Activated naive CD8-positive, alpha-beta T cell treated with anti-CD3 and anti-CD28 coated beads, Interleukin-2, amount 50 U/mL, for 24 hours (primary cell): ENCODE measurements around the gene SOD3.

Experiments
- ATAC-seq: fragments of 150-1000 bp; cut with Tn5 transposase; one replicate; pipeline ENCODE4 v1.10.0; 2021
- DNase-seq: peaks from one replicate; pipeline ENCODE4 v3.0.0; 2021
- H3K27ac Mint-ChIP-seq: one replicate; pipeline ENCODE4 v1.8.0; 2021; ENCODE audit warnings: mild to moderate bottlenecking, mixed read lengths
- H3K27me3 Mint-ChIP-seq: one replicate; pipeline ENCODE4 v1.8.0; 2021; ENCODE audit warnings: mixed read lengths
- H3K36me3 Mint-ChIP-seq: one replicate; pipeline ENCODE4 v1.8.0; 2021; ENCODE audit warnings: low read depth, mixed read lengths
- H3K4me1 Mint-ChIP-seq: one replicate; pipeline ENCODE4 v1.8.0; 2021; ENCODE audit warnings: mixed read lengths
- H3K4me3 Mint-ChIP-seq: one replicate; pipeline ENCODE4 v1.8.0; 2021; ENCODE audit warnings: mild to moderate bottlenecking, moderate library complexity, mixed read lengths
- H3K9me3 Mint-ChIP-seq: one replicate; pipeline ENCODE4 v1.8.0; 2021; ENCODE audit warnings: mixed read lengths

SOD3 gene

GRCh38 chr4:24791043-24791442 lies 4.3 kb upstream of the SOD3 start:
- no peak for ATAC-seq
- H3K27me3 Mint-ChIP-seq, result peaks cover 6% of the 10 kb centered on the region
- H3K4me1 Mint-ChIP-seq, result no peaks in the 10 kb centered on the region

DNA sequence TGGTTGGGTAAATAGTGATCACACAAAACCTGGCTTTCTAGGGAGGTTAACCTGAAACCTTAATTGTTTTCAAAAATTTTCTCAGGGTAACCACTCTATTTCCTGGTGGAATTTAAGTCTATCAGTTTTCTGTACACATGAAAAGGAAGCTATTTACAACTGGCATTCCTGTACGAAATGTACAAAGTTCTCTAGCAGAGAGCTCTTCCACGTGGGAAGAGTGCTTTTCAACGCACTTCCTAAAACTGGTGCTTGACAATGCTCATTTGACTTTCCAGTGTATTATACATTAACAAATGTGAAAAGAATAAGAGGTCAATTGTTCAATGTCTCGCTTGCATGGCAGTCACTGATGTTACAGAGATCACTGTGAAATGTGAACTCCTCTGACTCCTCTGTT lies 2.8 kb upstream of the SOD3 start:
- no peak overlapping the region for H3K4me3 Mint-ChIP-seq
- H3K27ac Mint-ChIP-seq, result no peak overlapping the region
- no peaks in the 10 kb centered on the region for H3K4me1 Mint-ChIP-seq
- ATAC-seq, result no peak
- peaks cover 8% of the 10 kb centered on the region for H3K9me3 Mint-ChIP-seq
- no peaks in the 10 kb centered on the region for H3K36me3 Mint-ChIP-seq
- DNase-seq, result no peak
- H3K27me3 Mint-ChIP-seq, result peaks cover 6% of the 10 kb centered on the region

More at GRCh38 chr4:24791043-24791442, 4.3 kb upstream of the SOD3 start:
- no peak for DNase-seq
- Mint-ChIP-seq H3K27ac (no peak overlapping the region), H3K9me3 (peaks cover 8% of the 10 kb centered on the region), H3K4me3 (no peak overlapping the region), H3K36me3 (no peaks in the 10 kb centered on the region)

DNA sequence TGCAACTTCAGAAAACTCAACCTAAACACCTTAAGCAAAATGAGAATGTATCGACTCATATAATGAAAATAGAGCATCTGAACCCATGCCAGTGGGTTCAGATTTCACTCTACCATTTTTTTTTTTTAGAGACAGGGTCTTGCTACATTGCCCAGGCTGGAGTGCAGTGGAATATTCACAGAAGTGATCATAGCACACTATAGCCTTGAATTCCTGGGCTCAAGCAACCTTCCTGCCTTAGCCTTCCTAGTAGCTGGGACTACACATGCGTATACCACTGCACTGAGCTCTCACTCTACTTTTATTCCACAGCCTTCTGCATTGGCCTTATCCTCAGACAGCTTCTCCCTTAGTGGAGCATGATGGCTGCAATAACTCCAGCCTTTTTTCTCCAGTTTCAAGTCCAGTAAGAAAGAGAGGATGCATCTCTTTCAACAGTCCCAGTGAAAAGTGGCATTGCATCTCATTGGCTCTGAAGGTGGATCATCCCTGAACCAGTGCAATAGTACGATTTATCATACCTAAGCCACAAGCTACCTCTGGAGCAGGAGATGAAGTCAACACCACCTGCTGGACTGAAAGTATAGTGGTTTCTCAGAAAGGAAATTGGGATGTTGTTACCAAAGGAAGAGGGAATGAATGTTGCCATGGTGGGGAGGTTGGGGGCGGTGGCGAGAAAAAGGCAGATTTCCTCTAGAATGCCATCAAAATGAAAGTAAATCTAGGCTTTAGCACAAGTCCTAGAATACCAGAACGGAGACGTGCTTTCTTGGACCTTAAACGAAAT lies 2.0 kb upstream of the SOD3 start:
- DNase-seq (no peak), ATAC-seq (no peak)
- Mint-ChIP-seq H3K27ac (no peak overlapping the region), H3K9me3 (peaks cover 4% of the 10 kb centered on the region), H3K36me3 (no peaks in the 10 kb centered on the region), H3K4me3 (no peak overlapping the region), H3K27me3 (peaks cover 14% of the 10 kb centered on the region), H3K4me1 (no peaks in the 10 kb centered on the region)

DNA sequence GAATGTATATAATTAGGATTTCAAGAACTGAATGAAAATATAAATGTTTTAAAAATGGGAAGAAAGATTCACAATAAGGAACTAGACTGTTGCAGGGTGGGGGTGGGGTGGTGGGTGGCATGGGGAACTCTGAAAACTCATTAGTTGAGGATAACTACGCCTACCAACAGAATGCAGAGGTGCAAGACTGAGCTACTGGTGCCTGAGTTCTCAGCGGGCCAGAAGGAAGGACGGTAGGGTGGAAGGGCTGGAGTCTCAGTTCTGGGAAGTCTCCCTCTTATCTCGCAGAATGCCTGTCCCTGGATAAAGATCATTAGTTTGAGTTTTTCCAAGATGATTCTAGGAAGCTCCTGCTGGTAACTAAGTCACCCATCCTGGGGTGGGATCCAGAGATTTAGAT lies 1.3 kb upstream of the SOD3 start:
- no peak overlapping the region for H3K4me3 Mint-ChIP-seq
- no peaks in the 10 kb centered on the region for H3K36me3 Mint-ChIP-seq
- peaks cover 20% of the 10 kb centered on the region for H3K27me3 Mint-ChIP-seq
- no peak overlapping the region for H3K27ac Mint-ChIP-seq
- ATAC-seq (no peak), DNase-seq (no peak)
- H3K9me3 Mint-ChIP-seq, result no peaks in the 10 kb centered on the region
- no peaks in the 10 kb centered on the region for H3K4me1 Mint-ChIP-seq

DNA sequence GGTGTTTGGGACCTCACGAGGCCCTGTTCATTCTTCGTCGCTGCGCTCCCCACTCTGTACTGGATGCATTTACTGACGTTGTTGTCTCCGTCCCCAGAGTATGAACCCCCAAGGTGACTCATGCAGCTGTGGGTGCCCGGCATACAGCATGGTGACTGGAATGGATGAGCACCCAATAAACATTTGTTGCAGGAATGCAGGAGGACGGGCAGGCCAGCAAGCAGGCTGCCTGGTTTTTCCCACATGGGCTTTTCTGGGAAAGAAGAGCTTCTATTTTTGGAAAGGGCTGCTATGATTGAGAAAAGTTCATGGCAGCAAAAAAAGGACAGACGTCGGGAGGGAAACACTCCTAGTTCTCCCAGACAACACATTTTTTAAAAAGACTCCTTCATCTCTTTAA lies 893 bp upstream of the SOD3 start:
- ATAC-seq (no peak), DNase-seq (no peak)
- no peaks in the 10 kb centered on the region for H3K9me3 Mint-ChIP-seq
- no peak overlapping the region for H3K4me3 Mint-ChIP-seq
- peaks cover 22% of the 10 kb centered on the region for H3K27me3 Mint-ChIP-seq
- no peaks in the 10 kb centered on the region for H3K4me1 Mint-ChIP-seq
- H3K36me3 Mint-ChIP-seq, result no peaks in the 10 kb centered on the region
- H3K27ac Mint-ChIP-seq, result no peak overlapping the region

- H3K27ac Mint-ChIP-seq, result no peak overlapping the region
- no peaks in the 10 kb centered on the region for H3K9me3 Mint-ChIP-seq
- peaks cover 26% of the 10 kb centered on the region for H3K27me3 Mint-ChIP-seq
- H3K4me1 Mint-ChIP-seq, result no peaks in the 10 kb centered on the region
- H3K36me3 Mint-ChIP-seq, result no peaks in the 10 kb centered on the region
- no peak overlapping the region for H3K4me3 Mint-ChIP-seq
- no peak for DNase-seq
- no peak for ATAC-seq
Observed at GRCh38 chr4:24795666-24796381, 451 bp downstream of the SOD3 start.

DNA sequence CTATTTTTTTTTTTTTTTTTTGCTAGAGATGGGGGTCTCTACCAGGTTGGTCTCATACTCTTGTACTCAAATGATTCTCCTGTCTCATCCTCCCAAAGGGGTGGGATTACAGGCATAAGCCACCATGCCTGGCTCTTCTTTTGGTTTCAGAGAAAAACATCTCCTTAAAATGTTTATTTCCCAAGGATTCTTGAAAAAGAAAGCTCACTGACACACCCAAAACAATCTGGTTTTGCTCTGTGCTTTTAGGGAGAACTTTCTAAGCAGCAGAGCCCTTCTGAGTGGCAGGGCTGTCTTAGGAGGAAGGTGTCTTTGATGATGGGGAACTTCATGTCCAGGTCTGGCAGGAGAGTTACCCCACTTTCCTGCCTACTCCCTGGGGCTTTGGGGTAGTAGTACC lies 1.2 kb downstream of the SOD3 start:
- Mint-ChIP-seq H3K4me3 (no peak overlapping the region), H3K27me3 (peaks cover 33% of the 10 kb centered on the region), H3K36me3 (no peaks in the 10 kb centered on the region), H3K27ac (no peak overlapping the region), H3K4me1 (no peaks in the 10 kb centered on the region), H3K9me3 (no peaks in the 10 kb centered on the region)
- DNase-seq (no peak), ATAC-seq (no peak)

DNA sequence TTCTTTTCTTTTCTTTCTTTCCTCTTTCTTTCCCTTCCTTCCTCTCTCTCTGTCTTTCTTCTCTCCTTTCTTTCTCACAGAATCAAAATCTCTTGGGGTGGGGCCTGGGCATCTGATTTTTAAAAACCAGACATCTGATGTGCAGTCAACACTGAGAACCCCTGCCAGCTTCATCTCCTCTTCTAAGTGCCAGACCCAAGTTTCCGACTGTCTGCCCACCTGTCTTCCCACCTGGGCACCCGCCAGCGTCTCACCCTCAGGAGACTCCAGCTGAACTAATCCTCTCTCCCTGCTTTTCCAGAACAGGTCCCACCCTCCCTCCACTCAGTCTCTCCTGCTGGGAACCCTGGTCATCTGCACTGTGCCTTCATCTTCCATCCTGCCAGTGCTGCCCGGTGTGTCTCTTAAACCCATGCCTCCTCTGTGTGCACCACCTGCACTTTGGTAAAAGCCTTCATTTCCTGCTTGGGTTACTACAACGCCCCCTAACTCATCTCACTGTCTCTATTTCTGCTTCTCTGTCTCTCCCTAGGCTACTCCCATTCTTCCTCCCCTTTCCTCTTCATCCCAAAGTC lies 2.8 kb downstream of the SOD3 start:
- Mint-ChIP-seq H3K27ac (no peak overlapping the region), H3K4me1 (no peaks in the 10 kb centered on the region), H3K27me3 (peaks cover 43% of the 10 kb centered on the region), H3K9me3 (no peaks in the 10 kb centered on the region), H3K4me3 (no peak overlapping the region), H3K36me3 (no peaks in the 10 kb centered on the region)
- ATAC-seq, result no peak
- no peak for DNase-seq

- Mint-ChIP-seq H3K36me3 (no peaks in the 10 kb centered on the region), H3K9me3 (no peaks in the 10 kb centered on the region), H3K27ac (no peak overlapping the region), H3K4me3 (no peak overlapping the region), H3K4me1 (no peaks in the 10 kb centered on the region), H3K27me3 (peaks cover 43% of the 10 kb centered on the region)
- ATAC-seq, result no peak
- no peak for DNase-seq
Observed at GRCh38 chr4:24799196-24799543, 3.8 kb downstream of the SOD3 start.

GRCh38 chr4:24799544-24800324 lies 4.4 kb downstream of the SOD3 start:
- Mint-ChIP-seq H3K4me1 (no peaks in the 10 kb centered on the region), H3K36me3 (no peaks in the 10 kb centered on the region), H3K4me3 (no peak overlapping the region), H3K27me3 (peaks cover 43% of the 10 kb centered on the region), H3K27ac (no peak overlapping the region), H3K9me3 (no peaks in the 10 kb centered on the region)
- DNase-seq, result no peak
- peak; percentile 20 for ATAC-seq

DNA sequence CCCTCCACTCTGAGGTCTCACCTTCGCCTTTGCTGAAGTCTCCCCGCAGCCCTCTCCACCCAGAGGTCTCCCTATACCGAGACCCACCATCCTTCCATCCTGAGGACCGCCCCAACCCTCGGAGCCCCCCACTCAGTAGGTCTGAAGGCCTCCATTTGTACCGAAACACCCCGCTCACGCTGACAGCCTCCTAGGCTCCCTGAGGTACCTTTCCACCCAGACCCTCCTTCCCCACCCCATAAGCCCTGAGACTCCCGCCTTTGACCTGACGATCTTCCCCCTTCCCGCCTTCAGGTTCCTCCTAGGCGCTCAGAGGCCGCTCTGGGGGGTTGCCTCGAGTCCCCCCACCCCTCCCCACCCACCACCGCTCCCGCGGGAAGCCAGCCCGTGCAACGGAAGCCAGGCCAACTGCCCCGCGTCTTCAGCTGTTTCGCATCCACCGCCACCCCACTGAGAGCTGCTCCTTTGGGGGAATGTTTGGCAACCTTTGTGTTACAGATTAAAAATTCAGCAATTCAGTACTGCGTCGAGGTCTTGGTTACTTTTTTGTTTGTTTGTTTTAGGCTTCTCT lies 5.0 kb downstream of the SOD3 start:
- H3K27me3 Mint-ChIP-seq, result peaks cover 41% of the 10 kb centered on the region
- DNase-seq (no peak), ATAC-seq (no peak)
- no peaks in the 10 kb centered on the region for H3K9me3 Mint-ChIP-seq
- H3K27ac Mint-ChIP-seq, result no peak overlapping the region
- no peaks in the 10 kb centered on the region for H3K4me1 Mint-ChIP-seq
- no peak overlapping the region for H3K4me3 Mint-ChIP-seq
- H3K36me3 Mint-ChIP-seq, result no peaks in the 10 kb centered on the region

GRCh38 chr4:24801136-24801855 lies 5.9 kb downstream of the SOD3 start:
- Mint-ChIP-seq H3K4me1 (no peaks in the 10 kb centered on the region), H3K27me3 (peaks cover 41% of the 10 kb centered on the region), H3K9me3 (no peaks in the 10 kb centered on the region), H3K36me3 (no peaks in the 10 kb centered on the region), H3K27ac (no peak overlapping the region), H3K4me3 (no peak overlapping the region)
- ATAC-seq (no peak), DNase-seq (no peak)

DNA sequence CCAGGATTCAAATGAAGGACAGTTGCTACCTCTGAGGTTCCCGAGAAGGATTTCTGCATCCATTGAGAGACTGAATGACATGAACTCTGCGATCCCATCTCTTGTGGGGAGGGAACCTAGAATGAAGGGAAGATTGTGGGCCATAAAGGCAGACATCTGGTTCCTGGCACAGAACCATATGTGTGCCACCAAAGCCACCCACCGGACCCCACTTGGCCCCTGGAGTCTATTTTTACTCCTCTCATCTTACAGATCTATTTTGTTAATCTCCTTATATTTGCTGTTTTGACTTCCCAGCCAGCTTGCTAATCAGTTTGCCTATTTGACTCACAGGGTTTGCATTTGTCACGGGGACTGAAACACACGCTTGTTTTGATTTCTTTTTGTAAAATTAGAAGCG lies 7.3 kb downstream of the SOD3 start:
- no peaks in the 10 kb centered on the region for H3K9me3 Mint-ChIP-seq
- no peak for DNase-seq
- H3K4me3 Mint-ChIP-seq, result no peak overlapping the region
- H3K36me3 Mint-ChIP-seq, result no peaks in the 10 kb centered on the region
- peaks cover 41% of the 10 kb centered on the region for H3K27me3 Mint-ChIP-seq
- H3K27ac Mint-ChIP-seq, result no peak overlapping the region
- no peaks in the 10 kb centered on the region for H3K4me1 Mint-ChIP-seq
- no peak for ATAC-seq

GRCh38 chr4:24805067-24805466 lies 9.7 kb downstream of the SOD3 start:
- DNase-seq, result no peak
- H3K9me3 Mint-ChIP-seq, result no peaks in the 10 kb centered on the region
- no peak overlapping the region for H3K27ac Mint-ChIP-seq
- H3K36me3 Mint-ChIP-seq, result no peaks in the 10 kb centered on the region
- H3K4me1 Mint-ChIP-seq, result no peaks in the 10 kb centered on the region
- H3K4me3 Mint-ChIP-seq, result no peak overlapping the region
- no peak for ATAC-seq
- peaks cover 25% of the 10 kb centered on the region for H3K27me3 Mint-ChIP-seq
